Inflammatory macrophage (primary cell): ENCODE measurements around the gene HERC2.

ENCODE experiments used
- DNase-seq, 2 donors: peaks; one replicate each; pipeline ENCODE4 v3.0.0-alpha.2; 2020 to 2022

Gene HERC2

DNA sequence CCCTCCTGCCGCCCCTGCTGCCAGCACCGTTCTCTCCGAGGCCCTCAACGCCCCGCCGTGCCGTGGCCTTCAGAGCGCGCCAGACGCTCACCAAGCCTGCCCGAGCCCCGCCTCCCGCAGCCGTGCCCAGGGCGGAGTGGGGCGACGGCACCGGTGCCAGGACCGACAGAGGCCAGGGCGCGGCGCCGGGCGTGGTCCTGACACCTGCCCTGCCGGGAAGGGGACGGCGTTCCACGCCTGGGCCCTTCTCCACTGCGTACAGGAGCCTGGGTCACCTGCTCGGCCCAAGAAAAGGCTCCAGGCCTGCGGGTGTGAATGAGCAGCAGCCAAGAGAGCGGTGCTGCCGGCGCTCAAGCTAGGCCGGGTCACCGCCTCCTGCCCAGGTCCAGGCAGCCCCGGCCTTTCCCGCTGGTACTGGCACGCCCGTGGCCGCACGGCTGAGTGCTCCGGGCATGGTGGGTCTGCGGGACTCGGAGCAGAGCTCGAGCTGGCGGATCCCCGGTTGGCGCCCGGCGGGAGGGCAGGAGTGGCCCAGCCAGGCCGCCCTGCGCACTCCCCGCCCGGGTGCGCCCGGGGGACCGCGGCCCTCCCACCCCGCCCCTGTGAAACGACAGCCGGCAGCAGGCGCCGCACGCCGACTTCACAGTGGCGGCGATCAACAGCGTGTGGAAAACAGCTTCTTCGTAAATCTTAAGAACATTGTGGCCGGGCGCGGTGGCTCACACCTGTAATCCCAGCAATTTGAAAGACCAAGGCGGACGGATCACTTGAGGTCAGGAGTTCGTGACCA lies 227.1 kb downstream of the HERC2 start:
- DNase-seq = no peak

DNA sequence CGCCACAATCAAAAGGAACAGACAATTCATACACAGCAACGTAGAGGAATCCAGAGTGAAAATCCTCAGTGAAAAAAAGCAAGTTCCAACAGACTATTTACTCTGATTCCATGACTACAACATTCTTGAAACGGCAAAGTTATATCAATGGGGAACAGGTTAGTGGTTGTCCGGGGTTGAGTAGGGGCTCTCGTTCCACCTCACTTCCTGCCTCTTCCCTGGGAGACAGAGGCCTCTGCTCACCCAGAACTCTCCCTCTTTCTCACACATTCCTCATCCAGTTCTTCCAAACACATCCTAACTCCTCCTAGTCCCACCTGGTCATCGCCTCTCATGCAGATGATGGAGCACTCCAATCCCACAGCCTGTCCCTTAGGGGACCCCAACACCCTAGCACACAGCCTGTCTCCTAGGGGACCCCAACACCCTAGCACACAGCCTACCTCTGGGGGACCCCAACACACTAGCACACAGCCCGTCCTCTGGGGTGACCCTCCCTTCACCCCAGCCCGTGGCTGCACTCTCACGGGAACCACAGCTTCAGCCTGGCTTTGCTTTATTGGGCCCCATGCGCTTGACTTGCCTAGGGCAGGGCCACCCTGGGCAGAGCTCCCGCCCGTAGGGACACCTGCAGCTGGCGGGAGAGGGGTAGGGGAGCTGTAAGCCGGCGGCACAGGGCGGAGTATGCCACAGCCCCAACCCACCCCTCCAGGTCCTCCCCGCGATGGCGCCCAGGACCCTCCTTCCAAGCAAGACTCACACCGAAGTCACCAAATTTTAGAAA lies 228.0 kb downstream of the HERC2 start:
- no peak for DNase-seq

DNA sequence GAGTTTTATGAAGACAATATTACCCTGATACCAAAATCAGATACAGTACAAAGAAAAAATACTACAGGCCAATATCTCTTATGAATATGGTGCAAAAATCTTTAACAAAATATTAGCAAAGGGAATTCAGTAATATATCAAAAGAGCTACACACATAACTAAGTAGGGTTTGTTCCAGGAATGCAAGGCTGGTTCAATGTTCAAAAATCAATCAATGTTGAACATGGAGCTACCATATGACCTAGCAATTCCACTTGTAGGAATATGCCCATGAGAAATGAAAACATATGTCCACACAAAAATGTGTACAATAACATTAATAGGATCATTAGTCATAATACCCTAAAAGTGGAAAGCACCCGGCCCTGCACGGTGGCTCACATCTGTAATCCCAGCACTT lies 230.7 kb downstream of the HERC2 start:
- DNase-seq = no peak

DNA sequence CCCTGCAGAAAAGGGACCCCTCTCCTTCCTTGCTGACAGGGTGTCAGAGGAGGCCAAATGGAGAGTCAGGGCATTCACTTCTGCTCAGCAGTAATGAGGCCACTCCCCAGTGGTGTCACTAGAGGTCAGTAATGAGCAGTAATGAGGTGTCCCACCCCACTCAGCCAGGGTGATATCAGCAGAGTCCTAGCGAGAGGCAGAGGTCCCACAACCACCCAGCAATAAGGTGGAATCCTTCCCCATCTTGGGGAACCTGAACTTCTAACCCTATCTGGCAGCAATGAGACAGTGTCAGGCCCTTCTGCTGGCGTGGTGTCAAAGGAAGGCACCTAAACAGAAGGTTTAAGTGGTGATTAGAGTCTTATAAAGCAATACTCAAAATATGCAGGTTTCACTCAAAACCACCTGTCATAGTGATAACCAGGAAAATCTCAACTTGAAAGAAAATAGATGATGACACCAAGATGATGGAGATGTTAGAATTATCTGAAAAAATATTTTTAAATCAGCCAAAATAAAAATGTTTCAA lies 235.7 kb downstream of the HERC2 start:
- peak; percentile 48 to 72 for DNase-seq

DNA sequence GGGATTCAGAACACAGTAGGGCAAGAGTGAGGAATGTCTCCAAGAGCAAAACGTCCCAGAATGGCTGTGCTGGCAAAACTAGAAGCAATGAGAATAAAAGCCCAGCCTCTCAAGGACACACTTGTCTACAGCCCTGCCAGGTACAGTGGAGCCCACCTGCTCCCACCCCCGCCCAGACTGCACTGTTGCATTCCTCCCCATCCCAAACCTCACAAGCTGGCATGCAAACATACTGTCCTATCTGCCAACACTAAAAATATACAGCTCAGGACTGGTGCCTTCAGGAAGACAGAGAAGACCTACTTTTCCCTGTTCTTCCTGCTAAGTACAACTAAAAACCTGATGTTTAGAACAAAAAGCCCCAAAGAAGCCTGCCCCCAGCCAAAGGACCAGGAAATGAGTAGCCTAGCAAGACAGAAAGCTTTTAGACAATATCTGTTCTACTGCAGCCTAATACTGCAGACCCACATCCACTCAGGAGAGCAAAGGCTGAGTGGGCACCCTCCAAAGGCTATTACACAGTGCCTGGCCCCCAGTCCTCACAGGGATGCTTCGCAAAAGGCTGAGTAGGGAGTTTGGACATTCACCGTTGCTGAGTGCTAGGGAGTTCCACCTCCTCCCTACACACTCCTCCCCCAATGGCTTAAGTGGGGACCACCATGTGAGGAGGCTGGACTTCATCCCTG lies 236.3 kb downstream of the HERC2 start:
- DNase-seq = no peak

DNA sequence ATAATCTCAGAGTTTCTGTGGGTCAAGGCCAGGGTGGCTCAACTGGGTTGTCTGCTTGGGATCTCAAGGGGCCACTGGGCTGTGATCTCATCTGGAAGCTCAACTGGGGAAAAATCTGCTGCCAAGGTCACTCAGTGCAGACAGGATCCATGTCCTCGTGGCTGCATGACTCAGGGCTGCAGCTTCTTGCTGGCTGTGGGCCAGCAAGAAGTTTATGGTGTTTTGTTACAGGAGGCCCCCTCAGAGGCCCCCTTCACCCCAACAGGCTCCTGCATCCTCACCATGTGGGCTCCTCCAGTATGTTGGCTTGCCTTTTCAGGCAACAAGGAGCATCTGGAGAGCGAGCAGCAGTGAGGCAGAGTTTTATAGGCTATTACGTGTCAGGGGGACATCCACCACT lies 237.4 kb downstream of the HERC2 start:
- no peak for DNase-seq

DNA sequence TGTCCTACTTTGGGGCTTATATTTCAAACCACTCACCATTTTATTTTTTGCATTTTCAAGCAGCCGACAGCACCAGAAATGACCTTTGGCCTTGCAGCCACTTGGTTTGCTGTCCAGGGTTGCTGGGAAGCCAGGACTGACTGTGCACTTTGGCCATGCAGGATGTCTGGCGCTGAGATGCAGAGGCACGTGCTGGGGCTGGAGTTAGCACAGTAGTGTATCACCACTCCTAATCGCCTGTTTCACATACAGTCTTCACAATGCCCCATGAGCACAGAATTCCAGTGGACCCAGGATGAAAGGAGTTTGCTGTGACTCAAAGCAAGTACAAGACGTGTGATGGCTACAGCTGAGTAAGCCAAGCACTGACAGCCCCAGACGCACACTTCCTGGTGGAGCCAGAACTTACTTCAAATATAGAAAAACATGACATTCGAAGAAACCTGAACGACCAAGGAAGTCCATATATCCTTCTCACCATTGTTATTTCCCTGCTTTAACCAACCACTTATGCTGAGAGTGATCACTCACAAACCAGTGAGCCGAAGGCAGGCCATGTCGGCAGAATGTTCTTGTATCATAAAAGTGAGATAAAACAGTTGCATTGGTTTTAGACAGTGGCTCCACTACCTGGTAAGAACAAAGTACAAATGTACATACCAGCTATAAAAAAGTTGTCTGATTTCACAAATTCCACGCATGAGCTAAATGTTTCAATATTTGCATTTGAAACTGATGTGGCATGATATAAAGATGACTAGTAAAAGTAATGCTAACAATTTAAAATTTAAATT lies 238.9 kb downstream of the HERC2 start:
- DNase-seq = no peak

DNA sequence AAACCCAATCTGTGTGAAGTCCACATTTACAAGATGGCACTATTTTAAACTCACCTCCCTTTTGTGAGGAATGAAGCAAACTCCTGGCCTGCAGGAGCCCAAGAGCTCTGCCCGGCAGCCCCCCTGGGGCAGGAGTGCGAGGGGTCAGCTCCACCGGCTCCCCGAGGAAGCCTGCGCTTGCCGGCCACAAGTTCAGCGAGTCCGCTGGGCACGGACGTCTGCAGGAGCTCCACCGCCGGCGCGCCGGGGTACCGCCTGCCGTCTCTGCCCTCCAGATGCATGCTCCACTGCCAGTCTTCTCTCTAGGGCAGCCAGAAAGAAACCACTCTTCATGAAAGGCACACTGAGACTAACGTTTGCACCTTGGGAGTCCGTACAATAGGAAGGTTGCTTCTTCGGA lies 240.4 kb downstream of the HERC2 start:
- no peak for DNase-seq

DNA sequence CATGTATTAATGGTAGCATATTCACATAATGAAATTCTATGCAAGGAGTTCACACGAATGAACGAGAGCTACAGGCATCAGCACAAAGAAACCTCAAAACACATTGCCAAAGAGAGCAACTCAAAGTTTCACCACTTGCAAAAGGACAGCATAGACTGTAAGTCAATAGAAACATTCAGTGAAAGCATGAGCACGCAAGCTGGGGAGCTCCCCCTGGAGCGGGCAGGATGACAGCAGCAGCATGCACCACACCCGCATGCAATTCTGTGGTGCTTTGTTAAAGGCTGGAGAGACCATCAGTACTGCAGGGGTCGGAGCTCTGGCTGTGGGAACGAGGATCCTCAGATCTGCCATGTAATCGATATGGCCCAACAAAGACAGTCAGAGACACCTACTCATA lies 241.6 kb downstream of the HERC2 start:
- DNase-seq = no peak

DNA sequence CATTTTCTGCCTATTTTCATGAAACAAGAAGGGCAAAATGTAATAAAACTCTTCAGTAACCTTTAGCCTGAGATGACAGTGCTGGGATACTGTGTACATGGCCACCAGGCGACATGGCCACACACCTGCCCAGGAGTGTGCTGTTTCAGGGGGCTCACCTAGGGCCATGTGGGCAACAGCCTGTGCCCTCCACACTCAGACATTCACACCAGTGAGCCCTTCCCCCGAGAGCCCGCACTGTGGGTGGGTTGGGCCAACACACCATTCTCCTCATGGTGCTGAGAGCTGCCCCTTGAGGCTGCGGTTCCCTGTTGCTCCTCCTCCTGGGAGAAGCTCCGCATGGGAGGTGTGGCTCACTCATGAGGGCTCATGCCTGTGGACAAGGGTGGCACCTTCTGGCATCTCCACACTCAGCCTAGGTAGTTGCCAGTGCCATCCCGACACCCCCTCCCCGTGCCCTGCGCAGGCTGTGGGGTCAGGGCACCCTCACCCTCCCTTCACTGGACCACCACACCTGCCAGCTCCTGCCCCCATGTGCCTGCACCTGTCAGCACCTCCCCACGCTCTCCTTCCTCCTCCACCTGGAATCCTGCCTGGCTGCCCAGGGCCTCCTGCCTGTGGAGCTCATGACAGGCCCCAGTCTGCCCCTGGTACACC lies 242.5 kb downstream of the HERC2 start:
- DNase-seq = no peak

DNA sequence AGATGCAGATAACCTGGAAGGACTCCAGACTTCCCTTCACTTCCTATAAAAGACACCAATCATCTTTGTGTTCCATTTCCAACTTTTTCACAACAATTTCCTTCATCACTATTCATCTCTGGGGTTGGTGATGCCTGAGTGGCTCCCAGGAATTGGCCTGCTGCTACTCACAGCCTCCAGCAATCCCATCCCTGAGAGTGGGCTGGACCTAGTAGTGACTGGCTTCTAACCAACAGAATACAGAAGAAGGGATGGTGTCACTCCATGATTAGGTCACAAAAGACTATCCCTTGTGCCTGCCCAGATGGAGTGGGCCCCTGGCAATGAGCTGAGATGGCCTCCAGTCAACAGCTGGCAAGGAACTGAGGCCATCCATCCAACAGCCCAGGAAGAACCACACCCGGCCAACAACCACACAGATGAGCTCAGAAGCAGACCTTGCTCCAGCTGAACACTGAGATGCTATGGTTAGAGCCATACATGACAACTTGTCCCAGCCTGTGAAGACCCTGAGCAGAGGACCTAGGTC lies 243.7 kb downstream of the HERC2 start:
- no peak for DNase-seq

DNA sequence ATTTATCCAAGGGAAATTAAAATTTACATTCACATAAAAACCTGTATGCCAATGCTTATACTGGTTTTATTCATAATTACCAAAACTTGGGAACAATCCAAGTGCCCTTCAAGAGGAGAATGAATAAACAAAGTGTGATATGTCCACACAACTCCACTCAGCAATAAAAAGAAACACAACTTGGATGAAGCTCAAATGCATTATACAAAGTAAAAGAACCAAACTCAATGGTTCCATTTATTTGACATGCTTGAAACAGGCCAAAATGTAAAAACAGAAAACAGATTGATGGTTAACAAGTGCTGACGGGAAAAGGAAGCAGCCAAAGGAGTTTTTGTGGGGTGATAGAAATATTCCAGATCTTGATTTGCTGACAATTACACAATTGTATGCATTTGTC lies 246.4 kb downstream of the HERC2 start:
- DNase-seq = no peak

DNA sequence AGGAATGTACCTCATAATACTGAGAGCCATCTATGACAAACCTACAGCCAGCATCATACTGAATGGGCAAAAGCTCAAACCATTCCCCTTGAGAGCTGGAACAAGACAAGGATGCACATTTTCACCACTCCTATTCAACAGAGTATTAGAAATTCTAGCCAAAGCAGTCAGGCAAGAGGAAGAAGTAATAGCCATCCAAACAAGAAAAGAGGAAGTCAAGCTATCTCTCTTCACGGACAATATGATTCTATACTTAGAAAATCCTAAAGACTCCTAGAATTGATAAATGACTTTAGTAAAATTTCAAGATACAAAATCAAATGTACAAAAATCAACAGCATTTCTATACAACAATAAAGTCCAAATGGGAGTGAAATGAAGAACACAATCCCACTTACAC lies 253.0 kb downstream of the HERC2 start:
- DNase-seq = no peak

DNA sequence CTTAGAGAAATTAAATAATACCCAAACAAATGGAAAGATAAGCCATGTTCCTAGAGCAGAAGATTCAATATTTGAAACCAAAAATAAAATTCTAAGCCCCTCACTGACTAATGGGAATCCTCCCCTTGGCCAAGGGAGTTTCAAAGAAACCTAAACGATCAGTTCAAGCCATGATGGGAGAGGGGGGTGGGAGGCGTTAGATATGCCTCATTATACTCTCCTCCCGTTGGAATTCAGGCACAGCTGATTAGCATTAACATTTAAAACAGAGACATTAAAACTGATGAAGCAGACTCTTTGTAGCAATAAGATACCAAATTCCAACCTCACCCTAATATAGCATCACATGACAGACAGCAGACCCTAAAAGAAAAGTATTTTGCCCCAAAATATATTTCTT lies 255.7 kb downstream of the HERC2 start:
- DNase-seq = no peak
